ENCODE measurements around the gene HSF2BP.

GRCh38 chr21:43597540-43598250 lies 61.6 kb downstream of the HSF2BP start:
- TF ChIP-seq CTCF (IDR thresholded peaks at IDR 0.05), result no peak
- no peak for TF ChIP-seq POLR2A (IDR thresholded peaks at IDR 0.05)
